ENCODE data around the gene ZNF324.
"Not testable (repeated sequence)": the region's sequence is repeated elsewhere in the genome, so short reads cannot be mapped to it uniquely, and the experiment has no call there.

The ZNF324 gene

DNA sequence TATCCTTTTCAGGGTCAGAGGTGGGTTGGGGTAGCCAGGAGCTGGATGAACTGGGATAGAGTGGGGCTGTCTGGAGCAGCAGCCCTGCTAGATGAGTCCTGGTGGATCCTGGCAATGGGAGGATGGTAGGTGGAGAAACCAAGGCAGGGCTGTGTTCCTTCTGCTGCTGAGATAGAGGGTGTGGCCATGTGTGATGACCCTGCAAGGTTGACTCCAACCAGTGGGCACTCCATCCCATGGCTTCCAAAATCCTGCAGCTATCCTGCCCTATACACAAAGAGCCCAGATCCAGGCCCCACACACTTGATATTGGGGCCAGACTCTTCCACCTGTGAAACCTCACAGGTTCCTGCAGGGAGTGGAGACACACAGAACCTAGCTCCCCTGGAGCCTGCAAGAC, 6.9 kb downstream of the ZNF324 start:
- no peak for DNase-seq

DNA sequence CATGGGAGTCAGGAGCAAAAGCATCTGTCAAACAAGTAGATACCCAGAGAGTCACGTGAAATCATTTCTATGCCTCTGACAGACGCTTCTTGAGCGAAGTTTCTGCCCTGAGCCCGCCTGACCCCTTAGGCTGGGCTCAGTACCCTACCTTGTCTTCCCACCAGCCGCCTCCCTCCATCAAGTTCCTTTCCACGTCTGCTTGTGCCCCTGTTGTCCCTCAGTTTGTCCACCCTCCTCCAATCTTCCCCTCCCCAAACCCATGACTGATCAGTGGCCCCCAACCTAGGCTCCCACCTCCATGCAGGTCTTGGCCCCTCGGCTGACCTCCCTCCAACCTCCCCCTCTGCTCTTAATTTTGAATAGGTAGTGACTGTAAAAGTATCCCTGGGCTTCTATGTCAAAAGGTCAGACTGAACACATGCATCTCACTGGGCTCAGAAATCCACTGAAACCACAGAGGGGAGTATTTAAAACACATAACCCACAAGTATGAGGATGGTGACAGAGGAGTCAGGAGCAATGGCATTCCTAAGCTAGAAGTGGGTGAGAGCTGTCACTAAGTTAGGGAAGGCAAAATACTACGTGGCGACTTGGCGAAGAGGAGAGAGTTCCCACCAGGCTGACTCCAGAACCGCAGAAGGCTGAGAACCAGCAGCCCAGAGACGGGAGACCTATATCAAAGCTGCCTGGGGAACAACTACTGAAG, 7.6 kb downstream of the ZNF324 start:
- peak; percentile 71 for DNase-seq

DNA sequence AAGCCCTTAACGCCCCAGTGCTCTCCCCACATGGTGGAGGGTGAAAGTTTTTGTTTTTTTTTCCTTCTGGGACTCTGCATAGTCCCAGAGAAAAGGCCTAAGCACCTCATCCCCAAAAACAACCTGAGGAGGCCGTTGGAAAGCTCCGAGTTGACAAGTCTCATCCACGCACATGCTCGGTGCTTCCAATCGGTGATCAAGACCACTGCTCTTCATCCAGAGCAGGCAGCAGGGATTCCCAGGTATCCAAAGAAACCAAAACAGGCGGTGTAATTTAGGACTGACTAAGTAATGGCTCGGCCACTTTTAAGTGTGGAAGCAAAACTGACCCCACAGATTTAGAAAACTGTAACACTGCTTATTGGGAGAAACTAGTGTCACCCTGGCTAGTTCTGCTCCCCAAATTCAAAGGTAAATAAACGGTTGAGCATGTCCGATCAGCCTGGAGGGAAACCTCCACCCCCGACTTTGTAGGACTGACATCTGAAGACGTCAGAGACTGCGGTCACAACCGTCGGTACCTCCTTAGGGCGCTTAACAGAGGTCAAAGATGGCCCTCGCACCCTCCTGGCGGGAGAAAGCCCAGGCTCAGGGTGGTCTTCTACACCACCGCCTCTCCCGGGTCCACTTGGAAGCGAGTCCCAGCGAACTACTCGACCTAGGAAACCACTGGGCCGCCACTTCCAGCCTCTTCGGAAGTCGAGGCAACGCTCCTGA, 8.3 kb downstream of the ZNF324 start:
- no peak for DNase-seq

DNA sequence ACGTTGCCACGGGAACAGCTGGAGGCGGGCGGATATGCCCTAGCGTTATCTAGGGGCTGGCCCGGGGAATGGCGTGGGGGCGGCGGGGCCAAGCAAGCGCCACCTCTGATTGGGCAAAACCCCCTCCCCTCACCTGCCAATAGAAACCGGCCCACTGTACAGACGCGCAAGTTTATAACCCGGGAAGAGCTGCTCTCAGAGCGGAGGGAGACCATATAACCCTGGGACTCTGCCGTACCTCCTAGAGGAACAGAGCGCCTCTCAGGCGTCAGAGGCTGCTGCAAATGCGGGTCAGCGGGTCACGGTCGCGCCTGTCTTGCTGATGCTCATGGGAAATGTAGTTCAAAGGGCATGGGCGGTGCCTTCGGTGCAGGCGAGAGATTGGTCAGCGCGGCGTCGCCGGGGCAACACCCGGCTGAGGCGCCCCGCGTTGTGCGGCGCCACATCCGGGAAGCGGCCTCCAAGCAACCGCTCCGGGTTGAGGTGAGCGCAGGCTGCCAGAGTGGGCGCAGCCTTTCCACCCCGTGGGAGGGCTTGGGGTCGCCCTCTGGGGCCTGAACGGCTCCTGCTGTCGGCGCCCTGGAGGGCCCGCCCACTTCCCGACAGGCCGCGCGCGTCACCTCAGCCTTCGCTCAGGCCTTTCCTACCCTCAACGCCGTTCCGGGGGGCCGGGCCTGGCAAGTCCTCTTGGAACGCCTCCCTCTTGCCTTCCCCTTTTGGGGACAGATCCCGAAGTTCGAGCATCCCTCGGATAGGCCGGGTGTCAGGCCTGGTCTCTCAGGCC, 9.0 kb downstream of the ZNF324 start, which contains the start of gene ZNF446:
TSS of gene ZNF446 (plus strand) at position 639 of the 784 bp plus-strand sequence. CDS start 867 bp downstream, outside the sequence.
- peak; percentile 96 for DNase-seq

DNA sequence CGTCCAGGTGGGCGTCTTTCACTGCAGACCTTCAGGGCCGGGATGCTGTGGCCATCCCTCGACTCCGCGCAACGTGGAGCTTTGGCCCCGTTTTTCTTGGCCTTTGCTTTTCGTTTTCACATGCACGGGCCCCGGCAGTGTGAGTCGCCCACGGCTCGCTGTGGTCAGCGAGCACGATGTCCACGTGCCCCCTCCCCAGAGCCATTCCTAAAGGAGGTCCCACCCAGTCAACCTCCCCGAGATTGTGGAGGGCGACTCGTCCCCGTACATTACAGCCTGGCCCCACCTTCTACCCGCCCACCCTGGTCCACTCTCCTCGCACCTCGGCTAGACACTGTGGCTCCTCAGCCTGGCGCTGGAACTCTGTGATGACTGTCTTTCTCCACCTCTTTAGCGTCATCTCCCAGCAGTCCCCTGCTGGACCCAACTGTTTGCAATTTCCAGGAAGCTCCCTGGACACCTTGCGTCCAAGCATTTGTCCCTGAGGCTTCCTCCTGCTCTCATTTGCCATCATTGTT, 9.7 kb downstream of the ZNF324 start:
- DNase-seq, result peak; percentile 21

DNA sequence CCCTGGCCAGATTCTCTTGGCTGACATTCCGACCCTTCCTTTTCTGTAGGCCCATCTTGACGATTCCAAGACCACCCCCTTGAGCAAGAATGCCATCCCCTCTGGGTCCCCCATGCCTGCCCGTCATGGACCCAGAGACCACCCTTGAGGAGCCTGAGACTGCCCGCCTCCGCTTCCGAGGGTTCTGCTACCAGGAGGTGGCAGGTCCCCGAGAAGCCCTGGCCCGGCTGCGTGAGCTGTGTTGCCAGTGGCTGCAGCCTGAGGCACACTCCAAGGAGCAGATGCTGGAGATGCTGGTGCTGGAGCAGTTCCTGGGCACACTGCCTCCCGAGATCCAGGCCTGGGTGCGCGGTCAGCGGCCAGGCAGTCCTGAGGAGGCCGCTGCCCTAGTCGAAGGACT, 10.2 kb downstream of the ZNF324 start:
- no peak for DNase-seq

DNA sequence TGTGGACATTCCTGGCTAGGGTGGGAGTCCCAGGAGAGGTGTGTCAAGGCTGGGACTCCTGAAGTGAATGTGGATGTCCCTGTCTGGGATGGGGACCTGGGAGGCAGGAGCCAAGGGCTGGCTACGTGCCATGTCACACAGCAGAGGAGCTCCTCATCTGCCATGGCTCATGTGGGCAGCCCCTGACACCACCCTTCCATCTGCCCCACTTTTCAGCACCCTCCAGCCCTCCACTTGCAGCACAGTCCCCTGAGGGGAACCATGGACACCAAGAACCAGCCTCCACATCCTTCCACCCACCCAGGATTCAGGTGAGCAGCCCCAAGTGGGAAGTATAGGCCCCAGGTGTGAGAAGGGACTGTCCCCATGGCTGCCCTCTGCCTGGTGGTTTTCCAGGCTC, 11.0 kb downstream of the ZNF324 start:
- no peak for DNase-seq

DNA sequence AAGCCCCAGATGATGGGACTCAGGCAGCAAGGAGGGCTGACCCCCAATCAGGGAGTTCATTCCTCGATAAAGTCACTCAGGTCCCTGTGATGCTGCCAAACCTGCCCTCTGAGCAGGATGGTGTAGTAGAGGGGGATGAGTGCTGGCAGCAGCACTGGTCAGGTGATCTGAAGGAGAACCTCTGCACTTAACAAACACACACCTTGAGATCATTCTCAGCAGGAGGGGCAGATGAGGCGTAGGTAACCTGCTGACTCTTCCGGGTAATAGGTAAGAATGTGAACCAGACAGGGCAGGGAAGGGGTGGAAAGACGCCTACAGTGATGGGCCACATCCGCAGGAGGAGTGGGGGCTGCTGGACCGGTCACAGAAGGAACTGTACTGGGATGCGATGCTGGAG, 12.4 kb downstream of the ZNF324 start:
- DNase-seq, result no peak

DNA sequence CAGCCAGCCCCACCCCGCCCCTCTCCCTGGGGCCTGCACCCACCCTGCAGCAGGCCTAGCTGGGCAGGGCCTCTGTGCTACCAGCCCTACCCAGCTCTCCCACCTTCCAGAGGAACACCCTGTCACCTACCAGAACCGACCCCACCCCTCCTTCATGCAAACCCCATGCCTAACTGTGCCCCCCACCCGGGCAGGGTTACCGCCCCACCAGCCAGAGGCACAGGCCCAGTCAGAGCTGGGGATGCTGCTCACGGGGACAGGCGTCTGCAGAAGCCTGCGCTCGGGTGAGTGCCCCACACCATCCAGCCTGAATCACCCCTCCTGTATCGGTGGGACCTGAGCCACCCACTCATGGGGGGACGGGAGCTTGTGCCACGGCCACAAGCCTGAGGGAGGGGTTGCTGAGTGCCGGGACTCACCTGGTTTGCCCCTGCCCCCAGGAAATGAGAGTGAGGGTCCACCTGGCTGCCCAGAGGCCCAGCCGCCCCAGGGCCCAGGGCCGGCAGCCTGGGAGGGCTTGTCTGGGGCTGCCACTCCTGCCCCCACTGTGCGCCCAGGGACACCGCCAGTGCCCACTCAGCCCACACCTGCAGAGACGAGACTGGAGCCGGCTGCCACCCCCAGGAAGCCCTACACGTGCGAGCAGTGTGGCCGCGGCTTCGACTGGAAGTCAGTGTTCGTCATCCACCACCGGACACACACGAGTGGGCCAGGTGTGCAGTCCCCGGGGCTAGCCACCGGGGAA, 13.0 kb downstream of the ZNF324 start:
- no peak for DNase-seq

DNA sequence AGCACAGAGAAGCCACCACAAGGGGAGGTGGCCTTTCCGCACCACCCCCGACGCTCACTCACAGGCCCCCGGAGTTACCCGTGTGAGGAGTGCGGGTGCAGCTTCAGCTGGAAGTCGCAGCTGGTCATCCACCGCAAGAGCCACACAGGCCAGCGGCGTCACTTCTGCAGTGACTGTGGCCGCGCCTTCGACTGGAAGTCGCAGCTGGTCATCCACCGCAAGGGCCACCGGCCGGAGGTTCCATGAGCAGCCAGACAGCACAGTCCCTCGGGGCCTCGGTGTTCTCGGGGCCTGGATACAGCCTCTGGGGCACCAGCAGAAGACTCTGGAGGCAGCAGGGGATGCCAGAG, 13.6 kb downstream of the ZNF324 start:
- DNase-seq, result no peak

DNA sequence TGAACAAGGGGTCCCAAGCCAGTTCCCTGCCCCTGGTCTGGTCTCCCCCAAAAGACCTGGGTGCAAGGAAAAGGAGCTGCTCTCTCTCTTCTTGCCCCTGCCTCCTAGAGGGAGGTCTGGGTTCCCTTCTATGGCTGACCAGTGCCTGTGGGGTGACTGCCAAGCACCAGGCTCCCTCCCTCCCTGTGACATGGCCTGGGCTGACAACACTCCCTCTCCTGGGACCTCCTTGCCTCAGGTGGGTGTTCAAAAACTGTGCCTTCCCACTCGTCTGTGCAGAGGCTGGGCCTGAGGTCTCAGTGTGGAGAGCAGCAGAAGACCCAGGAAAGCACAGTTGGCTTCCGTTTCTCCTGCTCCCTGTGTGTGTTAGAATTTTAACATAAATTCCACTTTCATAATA, 14.0 kb downstream of the ZNF324 start:
- no peak for DNase-seq

DNA sequence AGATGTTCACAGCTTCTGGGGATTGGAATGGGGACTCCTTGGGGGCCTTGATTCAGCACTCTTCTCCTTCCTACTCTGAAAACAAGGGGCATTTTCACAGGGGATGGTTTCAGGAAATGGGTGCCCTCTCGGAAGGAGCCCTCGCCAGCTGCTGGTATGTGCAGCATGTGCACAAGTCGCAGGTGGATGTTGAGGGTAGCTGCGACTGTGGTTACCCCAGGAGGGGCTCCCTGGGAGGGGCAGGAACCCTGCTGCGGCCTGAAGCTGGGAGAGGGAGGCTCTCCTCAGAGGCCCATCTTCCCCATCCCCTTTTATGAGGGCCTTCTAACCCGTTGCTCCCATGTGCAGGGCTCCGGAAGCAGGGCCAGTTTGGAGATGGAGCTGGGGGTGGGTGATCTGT, 15.5 kb downstream of the ZNF324 start:
- no peak for DNase-seq

DNA sequence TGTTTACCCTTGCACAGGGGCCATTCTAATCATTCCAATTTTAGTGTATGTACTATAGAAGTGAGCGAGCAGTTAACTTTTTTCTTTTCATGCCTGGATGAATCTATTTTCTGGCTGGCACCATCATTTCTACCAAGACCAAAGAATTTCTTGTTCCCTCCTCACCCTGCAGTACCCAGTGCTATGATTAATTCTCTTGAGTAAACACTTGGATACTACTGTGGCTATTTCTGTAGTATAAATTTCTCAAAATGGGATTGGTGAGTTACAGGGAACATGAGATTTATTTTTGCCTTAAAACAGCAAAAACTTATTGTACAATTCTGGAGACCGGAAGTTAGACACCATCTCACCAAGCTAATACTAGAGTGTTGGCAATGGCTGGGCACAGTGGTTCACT, 16.9 kb downstream of the ZNF324 start:
- no peak for DNase-seq

DNA sequence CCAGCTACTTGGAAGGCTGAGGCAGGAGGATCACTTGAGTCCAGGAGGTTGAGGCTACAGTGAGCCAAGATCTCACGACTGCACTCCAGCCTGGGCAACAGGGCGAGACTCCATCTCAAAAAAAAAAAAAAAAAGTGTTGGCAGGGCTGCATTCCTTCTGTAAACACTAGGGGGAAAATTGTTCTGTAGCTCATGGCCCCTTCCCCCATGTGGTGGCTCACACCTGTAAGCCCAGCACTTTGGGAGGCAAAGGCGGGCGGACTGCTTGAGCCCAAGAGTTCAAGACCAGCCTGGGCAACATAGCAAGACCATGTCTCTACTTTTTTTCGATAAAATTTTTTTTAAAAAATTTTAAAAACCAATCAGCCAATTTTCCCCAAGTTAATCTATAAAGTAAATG, 17.5 kb downstream of the ZNF324 start:
- not testable (repeated sequence) for DNase-seq

DNA sequence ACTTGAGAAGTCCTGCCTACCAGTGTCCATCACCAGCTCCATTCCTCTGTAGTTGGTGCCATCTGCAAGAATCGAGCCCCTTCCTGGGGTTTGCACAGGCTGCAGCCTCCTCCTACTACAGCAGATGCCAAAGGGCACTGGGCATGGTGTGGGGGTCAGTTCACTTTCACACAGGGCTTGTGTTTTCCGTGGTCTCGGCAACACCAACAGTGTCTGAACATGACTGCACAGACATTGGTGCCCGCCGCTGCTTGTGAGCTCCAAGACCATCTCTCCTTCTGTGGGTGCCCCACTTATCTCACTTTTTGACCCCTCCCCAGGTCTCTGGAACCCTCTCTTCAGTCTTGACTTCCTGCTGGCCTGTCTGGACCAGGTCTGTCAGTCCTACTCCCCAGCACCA, 24.5 kb downstream of the ZNF324 start:
- no peak for DNase-seq

DNA sequence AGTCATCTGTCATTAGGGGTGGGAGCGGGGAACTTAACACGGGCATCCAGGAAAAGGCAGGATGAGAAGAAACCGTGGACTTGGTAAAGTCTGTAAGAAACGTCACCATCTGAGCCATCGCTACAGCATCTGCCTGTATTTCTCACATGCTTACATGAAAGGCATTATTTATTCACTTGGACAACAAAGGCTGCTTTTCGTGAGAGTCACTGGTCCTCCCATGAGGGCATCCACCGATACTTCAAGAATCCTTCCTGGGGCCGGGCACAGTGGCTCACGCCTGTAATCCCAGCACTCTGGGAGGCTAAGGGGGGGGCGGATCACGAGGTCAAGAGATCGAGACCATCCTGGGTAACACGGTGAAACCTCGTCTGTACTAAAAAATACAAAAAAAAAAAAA, 25.4 kb downstream of the ZNF324 start:
- no peak for DNase-seq

DNA sequence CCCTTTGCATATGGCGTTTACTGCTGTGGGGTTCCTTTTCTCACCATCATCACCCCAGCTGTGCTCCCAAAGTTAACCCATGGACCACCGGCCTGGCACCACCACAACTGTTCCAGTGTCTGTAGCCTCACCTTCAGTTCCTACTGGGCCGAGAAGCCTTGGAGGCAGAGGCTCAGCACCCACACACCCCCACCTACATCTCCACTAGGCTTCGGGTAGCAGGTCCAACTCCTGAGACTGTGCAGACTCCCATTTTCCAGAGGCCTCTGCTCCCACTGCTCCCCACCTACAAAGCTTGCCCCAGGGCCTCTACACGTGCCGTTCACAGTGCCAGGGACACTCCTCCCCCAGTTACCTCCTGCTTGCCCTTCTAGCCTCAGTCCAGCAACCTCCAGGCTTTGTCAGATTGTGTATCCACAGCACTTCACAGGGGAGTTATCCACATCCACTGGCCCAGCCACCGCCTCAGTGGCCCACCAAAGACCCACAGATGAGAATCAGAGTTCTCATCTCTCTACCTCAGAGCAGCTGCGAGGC, 30.8 kb downstream of the ZNF324 start:
- DNase-seq, result no peak

DNA sequence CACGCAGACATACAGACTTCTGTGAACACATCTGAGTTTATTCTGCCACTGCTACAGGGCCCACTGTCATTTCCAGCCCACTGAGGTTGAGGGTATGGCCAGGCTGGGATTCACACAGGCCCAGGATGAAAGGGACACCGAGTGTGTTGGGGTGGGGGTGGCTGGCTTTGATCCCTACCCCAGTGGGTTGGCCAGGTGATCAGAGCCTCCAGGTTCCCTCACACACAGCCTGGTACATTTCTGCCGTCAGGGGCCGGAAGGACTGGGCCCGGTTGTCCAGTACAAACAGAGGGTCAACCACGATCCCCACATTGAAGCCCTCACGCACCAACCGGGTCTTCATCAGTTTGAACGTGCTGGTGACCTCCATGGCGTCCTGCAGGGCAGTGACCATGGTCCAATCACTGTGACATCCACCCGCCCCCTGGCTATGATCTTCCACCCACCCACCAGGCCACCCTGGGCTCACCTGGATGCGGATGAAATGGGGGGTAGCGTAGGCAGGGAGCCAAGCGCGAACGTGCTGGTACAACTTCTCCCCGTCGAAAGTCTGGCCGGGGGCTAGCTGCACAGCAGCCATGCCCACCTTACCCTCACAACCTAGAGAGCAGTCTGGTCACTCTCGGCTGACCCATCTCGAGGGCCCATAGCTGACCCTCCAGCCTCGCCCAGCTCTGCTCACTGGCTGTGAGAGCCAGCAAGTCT, 31.6 kb downstream of the ZNF324 start:
- DNase-seq, result no peak

DNA sequence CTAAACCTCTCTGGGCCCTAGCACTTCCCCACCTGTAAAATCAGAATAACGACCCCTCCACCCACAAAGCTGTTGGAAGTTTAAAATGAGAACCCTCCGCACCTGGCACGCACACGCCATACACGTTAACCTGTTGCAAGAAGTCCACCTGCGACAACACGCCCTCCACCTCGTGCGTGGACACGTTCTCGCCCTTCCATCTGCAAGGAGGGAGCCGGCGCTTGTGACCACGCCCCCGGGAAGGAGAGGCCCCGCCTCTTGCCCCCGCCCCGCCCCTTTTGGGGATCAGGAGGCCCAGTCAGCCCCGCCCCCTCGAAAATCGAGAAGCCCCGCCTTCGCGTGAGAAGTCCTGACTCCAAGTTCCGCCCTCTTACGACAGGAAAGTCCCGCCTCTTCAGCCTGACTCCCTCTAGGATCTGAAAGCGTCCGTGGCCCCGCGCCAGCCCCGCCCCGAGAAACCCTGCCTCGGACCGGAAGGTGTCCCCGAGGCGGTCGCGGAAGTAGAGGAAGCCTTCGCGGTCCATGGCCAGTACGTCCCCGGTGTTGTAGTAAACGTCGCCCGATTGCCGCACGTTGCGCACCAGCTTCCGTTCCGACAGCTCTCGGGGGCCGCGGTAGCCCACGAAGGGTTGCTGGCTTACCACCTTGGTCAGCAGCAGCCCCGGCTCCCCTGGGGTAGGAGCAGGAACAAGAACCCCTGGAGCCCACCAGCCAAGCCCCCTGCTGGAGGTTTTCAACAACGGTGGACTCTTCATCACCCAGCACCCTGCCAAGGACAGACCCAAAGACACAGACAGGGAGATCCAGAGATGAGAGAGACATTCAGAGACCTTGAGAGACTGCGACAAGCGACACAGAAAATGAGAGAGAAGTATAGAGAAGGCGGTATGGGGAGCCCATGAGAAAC, 32.4 kb downstream of the ZNF324 start:
- peak; percentile 99 for DNase-seq

DNA sequence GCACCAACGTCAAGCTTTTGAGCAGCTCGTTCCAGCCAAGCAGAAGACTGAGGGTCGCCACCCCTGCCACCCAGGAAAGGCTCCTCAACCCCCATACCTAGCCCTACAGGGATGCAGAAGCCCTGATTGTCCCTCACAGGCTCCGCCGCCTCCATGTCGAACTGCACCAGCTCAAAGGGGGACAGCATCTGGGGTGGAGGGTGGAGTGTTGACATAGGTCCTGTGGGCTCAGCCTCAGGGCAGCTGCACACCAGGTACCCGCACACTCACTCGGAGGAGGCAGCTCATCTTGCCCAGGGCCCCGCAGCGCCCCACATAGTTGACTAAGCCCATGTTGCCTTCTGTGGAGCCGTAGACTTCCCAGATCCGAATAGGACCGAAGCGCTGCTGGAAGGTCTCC, 33.4 kb downstream of the ZNF324 start:
- DNase-seq, result no peak

Data from fibroblast of skin of right quadriceps (primary cell).